Loucy (cell line): ENCODE data around the gene TCF7.

Experiments used
- H2AFZ ChIP-seq: fragments of 200-600 bp; sonication (generic); 2 replicates; pipeline ENCODE4 v1.6.0; 2016; ENCODE audit warnings: antibody characterized with exemption, mild to moderate bottlenecking, low read length, moderate library complexity
- H3F3A ChIP-seq: fragments of 200-600 bp; 2 replicates; pipeline ENCODE4 v1.6.0; 2016; ENCODE audit warnings: antibody characterized with exemption, low read depth, mild to moderate bottlenecking
- H3K27me3 ChIP-seq: fragments of 200-600 bp; sonication (generic); 2 replicates; pipeline ENCODE4 v1.6.1; 2014; ENCODE audit warnings: low read length, mild to moderate bottlenecking; ENCODE audit not compliant: insufficient read depth, poor library complexity, severe bottlenecking
- H3K36me3 ChIP-seq: fragments of 200-600 bp; sonication (generic); 2 replicates; pipeline ENCODE4 v1.6.1; 2016; ENCODE audit warnings: low read length; ENCODE audit not compliant: insufficient read depth
- H3K4me1 ChIP-seq: fragments of 200-600 bp; sonication (generic); 2 replicates; pipeline ENCODE4 v1.5.1; 2014; ENCODE audit warnings: low read length, mild to moderate bottlenecking; ENCODE audit not compliant: insufficient read depth, poor library complexity, severe bottlenecking
- H3K4me2 ChIP-seq: fragments of 200-600 bp; sonication (generic); 2 replicates; pipeline ENCODE4 v1.6.0; 2014; ENCODE audit warnings: antibody characterized with exemption, low read length, low read depth, mild to moderate bottlenecking; ENCODE audit not compliant: poor library complexity, severe bottlenecking
- H3K4me3 ChIP-seq: fragments of 200-600 bp; sonication (generic); 2 replicates; pipeline ENCODE4 v1.5.1; 2014; ENCODE audit warnings: low read length, mild to moderate bottlenecking, mixed read lengths; ENCODE audit not compliant: poor library complexity, severe bottlenecking
- H3K79me2 ChIP-seq: fragments of 200-600 bp; sonication (generic); 2 replicates; pipeline ENCODE4 v1.6.1; 2014; ENCODE audit warnings: low read length; ENCODE audit not compliant: insufficient read depth
- H3K9ac ChIP-seq: fragments of 200-600 bp; sonication (generic); 2 replicates; pipeline ENCODE4 v1.6.0; 2014; ENCODE audit warnings: mild to moderate bottlenecking, low read depth, low read length, moderate library complexity; ENCODE audit not compliant: poor library complexity, severe bottlenecking
- H3K9me2 ChIP-seq: fragments of 200-600 bp; sonication (generic); replicated peaks from 2 replicates; pipeline ENCODE4 v1.6.1; 2016; ENCODE audit warnings: low read depth, low read length, mixed read lengths
- H3K9me3 ChIP-seq: fragments of 200-600 bp; sonication (generic); 2 replicates; pipeline ENCODE4 v1.6.1; 2014; ENCODE audit warnings: mild to moderate bottlenecking, antibody characterized with exemption, low read length, low read depth; ENCODE audit not compliant: insufficient read depth
- H4K20me1 ChIP-seq: fragments of 200-600 bp; sonication (generic); 2 replicates; pipeline ENCODE4 v1.6.0; 2014; ENCODE audit warnings: antibody characterized with exemption, low read length, mild to moderate bottlenecking; ENCODE audit not compliant: insufficient read depth, poor library complexity, severe bottlenecking
- EZH2phosphoT487 ChIP-seq: fragments of 200-600 bp; IDR thresholded peaks from 2 replicates; pipeline ENCODE4 v1.6.1; 2018; ENCODE audit warnings: antibody characterized with exemption, mild to moderate bottlenecking, moderate library complexity, borderline replicate concordance
- TF ChIP-seq, protein P1 (sequence below): fragments of 200-600 bp; sonication (generic); conservative IDR thresholded peaks from 2 replicates; pipeline ENCODE4 v1.5.1; 2014; ENCODE audit warnings: mild to moderate bottlenecking, antibody characterized with exemption, low read length

TCF7 gene

DNA sequence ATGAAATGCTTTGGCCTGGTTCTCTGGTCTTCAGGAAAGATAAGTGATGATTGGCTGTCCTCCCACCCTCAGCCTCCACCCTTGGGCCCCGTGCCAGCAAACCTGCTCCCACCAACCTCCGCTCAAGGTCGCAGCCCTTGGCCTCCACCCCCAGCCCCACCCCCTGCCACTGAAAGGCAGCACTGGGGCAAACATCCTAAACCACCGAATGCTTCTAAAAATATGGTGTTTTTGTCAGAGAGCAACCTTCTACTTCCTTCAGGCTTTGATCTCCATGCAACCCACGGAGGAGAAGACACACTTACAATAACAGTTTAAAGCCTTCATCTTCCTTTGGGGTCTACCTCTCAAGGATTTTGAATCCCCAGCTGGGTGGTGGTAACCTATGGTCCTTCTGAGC is 24.0 kb upstream of the TCF7 start:
- no peak overlapping the region for H2AFZ ChIP-seq
- no peaks in the 10 kb centered on the region for H3K9me3 ChIP-seq
- TF ChIP-seq, protein P1, sequence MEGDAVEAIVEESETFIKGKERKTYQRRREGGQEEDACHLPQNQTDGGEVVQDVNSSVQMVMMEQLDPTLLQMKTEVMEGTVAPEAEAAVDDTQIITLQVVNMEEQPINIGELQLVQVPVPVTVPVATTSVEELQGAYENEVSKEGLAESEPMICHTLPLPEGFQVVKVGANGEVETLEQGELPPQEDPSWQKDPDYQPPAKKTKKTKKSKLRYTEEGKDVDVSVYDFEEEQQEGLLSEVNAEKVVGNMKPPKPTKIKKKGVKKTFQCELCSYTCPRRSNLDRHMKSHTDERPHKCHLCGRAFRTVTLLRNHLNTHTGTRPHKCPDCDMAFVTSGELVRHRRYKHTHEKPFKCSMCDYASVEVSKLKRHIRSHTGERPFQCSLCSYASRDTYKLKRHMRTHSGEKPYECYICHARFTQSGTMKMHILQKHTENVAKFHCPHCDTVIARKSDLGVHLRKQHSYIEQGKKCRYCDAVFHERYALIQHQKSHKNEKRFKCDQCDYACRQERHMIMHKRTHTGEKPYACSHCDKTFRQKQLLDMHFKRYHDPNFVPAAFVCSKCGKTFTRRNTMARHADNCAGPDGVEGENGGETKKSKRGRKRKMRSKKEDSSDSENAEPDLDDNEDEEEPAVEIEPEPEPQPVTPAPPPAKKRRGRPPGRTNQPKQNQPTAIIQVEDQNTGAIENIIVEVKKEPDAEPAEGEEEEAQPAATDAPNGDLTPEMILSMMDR, result no peak
- no peak for TF ChIP-seq EZH2phosphoT487
- no peaks in the 10 kb centered on the region for H3K36me3 ChIP-seq
- no peak overlapping the region for H3K9ac ChIP-seq
- H3K9me2 ChIP-seq, result no peaks in the 10 kb centered on the region
- no peaks in the 10 kb centered on the region for H3K4me1 ChIP-seq
- no peak overlapping the region for H3K4me2 ChIP-seq
- H3K79me2 ChIP-seq, result no peaks in the 10 kb centered on the region
- no peaks in the 10 kb centered on the region for H4K20me1 ChIP-seq
- no peaks in the 10 kb centered on the region for H3F3A ChIP-seq
- no peak overlapping the region for H3K4me3 ChIP-seq
- no peaks in the 10 kb centered on the region for H3K27me3 ChIP-seq

DNA sequence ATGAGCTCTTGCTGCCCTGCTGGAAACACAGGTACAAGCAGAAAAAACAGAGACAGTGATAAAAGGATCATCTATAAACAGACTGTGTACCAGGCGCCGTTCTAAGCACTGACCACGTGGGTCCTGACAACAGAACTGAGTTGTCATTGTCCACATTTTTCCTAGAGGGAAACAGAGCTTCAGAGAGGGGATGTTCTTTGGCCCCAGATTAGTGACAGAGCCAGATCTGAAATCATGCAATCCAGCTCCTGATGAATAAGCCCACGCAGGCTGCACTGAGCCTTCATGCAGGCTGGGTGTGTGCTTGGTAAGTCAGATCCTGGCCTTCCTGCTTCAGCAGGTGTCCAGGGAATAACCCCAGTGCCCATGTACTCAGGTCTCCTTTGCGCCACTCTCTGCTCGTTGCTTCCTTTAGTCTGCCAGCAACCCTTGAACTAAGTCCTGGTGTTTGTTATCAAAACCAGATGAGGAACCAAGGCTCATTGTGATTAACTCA is 22.8 kb upstream of the TCF7 start:
- H3K4me2 ChIP-seq, result no peak overlapping the region
- H3K9me2 ChIP-seq, result no peaks in the 10 kb centered on the region
- H4K20me1 ChIP-seq, result no peaks in the 10 kb centered on the region
- H3K9ac ChIP-seq, result no peak overlapping the region
- no peak overlapping the region for H3K4me3 ChIP-seq
- H3K4me1 ChIP-seq, result no peaks in the 10 kb centered on the region
- H3K27me3 ChIP-seq, result no peaks in the 10 kb centered on the region
- H3K79me2 ChIP-seq, result no peaks in the 10 kb centered on the region
- TF ChIP-seq, protein P1, result no peak
- no peak for TF ChIP-seq EZH2phosphoT487
- no peak overlapping the region for H2AFZ ChIP-seq
- no peaks in the 10 kb centered on the region for H3F3A ChIP-seq
- H3K36me3 ChIP-seq, result no peaks in the 10 kb centered on the region
- no peaks in the 10 kb centered on the region for H3K9me3 ChIP-seq

DNA sequence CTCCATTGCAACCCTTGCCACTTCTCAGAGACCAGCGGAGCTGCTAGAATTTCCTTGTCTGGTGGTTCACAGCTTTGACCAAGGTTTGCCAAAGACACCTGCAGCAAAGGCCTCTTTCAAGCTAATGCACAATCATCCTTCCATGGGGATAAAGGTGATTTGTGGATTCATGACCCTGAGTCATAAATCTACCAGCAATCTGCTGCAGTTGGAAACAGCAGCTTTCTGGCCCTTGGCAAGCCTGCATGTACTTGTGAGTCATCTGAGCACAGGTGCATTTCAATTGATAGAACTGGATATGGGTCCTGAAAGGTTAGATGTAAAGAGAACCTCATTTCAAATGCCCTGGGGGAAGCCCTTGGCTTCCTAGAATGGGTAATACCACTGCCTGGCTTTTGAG is 21.6 kb upstream of the TCF7 start:
- H3K9ac ChIP-seq, result no peak overlapping the region
- H3K9me2 ChIP-seq, result no peaks in the 10 kb centered on the region
- no peaks in the 10 kb centered on the region for H3K4me1 ChIP-seq
- no peaks in the 10 kb centered on the region for H4K20me1 ChIP-seq
- H2AFZ ChIP-seq, result no peak overlapping the region
- no peak overlapping the region for H3K4me2 ChIP-seq
- no peak overlapping the region for H3K4me3 ChIP-seq
- TF ChIP-seq, protein P1, result no peak
- TF ChIP-seq EZH2phosphoT487, result no peak
- H3F3A ChIP-seq, result no peaks in the 10 kb centered on the region
- no peaks in the 10 kb centered on the region for H3K27me3 ChIP-seq
- H3K79me2 ChIP-seq, result no peaks in the 10 kb centered on the region
- no peaks in the 10 kb centered on the region for H3K36me3 ChIP-seq
- no peaks in the 10 kb centered on the region for H3K9me3 ChIP-seq
